NB4 (cell line): Measurements from ENCODE around the gene CCDC91.
A peak's percentile ranks its signal among the peaks of the same experiment; 100 is the strongest.

Experiments used
- DNase-seq: peaks from one replicate; pipeline ENCODE4 v3.0.0; 2010; ENCODE audit warnings: low read depth
- H3K4me3 ChIP-seq: one replicate; pipeline ENCODE4 v1.5.1; 2011; ENCODE audit warnings: mild to moderate bottlenecking, low read depth, low read length, moderate library complexity
- CTCF ChIP-seq: IDR thresholded peaks from one replicate; pipeline ENCODE4 v1.5.1; 2012; ENCODE audit warnings: low read depth, low read length
- MAX ChIP-seq: IDR thresholded peaks from 2 replicates; pipeline ENCODE4 v1.6.1; 2011; ENCODE audit warnings: low read depth, low read length
- MYC ChIP-seq: IDR thresholded peaks from 2 replicates; pipeline ENCODE4 v1.6.1; 2011; ENCODE audit warnings: low read depth, low read length
- POLR2A ChIP-seq: IDR thresholded peaks from 2 replicates; pipeline ENCODE4 v1.6.1; 2011; ENCODE audit warnings: mild to moderate bottlenecking; ENCODE audit not compliant: insufficient read length; ENCODE audit errors: extremely low read depth

Gene CCDC91

GRCh38 chr12:28239918-28240317 is 49.7 kb downstream of the CCDC91 start:
- TF ChIP-seq MAX = no peak
- no peak for TF ChIP-seq CTCF
- TF ChIP-seq MYC = no peak
- TF ChIP-seq POLR2A = no peak

GRCh38 chr12:28240853-28241252 is 50.6 kb downstream of the CCDC91 start:
- no peak overlapping the region for H3K4me3 ChIP-seq
- TF ChIP-seq MAX (no peak), POLR2A (no peak)
- no peak for DNase-seq

More at GRCh38 chr12:28239918-28240317, 49.7 kb downstream of the CCDC91 start:
- DNase-seq = no peak
- H3K4me3 ChIP-seq = no peak overlapping the region

- DNase-seq = no peak
- TF ChIP-seq CTCF (no peak), MYC (no peak), MAX (no peak), POLR2A (no peak)
- no peak overlapping the region for H3K4me3 ChIP-seq
Measured at GRCh38 chr12:28242129-28242495, 51.9 kb downstream of the CCDC91 start.

GRCh38 chr12:28242496-28243309 is 52.4 kb downstream of the CCDC91 start:
- H3K4me3 ChIP-seq = no peak overlapping the region
- DNase-seq = peak; percentile 49
- TF ChIP-seq CTCF = no peak
- TF ChIP-seq MAX = no peak
- TF ChIP-seq MYC = no peak
- no peak for TF ChIP-seq POLR2A

- H3K4me3 ChIP-seq = no peak overlapping the region
- TF ChIP-seq CTCF (no peak), MYC (no peak), MAX (no peak), POLR2A (no peak)
- DNase-seq = no peak
Measured at GRCh38 chr12:28243310-28243633, 53.0 kb downstream of the CCDC91 start.

GRCh38 chr12:28247806-28248205 is 57.5 kb downstream of the CCDC91 start:
- no peak overlapping the region for H3K4me3 ChIP-seq
- TF ChIP-seq POLR2A = no peak
- no peak for TF ChIP-seq MYC
- no peak for TF ChIP-seq CTCF
- TF ChIP-seq MAX = no peak
- no peak for DNase-seq
